DND-41 (cell line): ENCODE results near the gene HECW1.

ENCODE experiments used
- CTCF ChIP-seq: IDR thresholded peaks from 2 replicates; pipeline ENCODE4 v1.5.1; 2012; ENCODE audit warnings: borderline replicate concordance, low read length, moderate library complexity, mild to moderate bottlenecking; ENCODE audit not compliant: poor library complexity, severe bottlenecking; ENCODE audit errors: extremely low read depth
- EZH2 ChIP-seq: IDR thresholded peaks from 3 replicates; pipeline ENCODE4 v1.6.1; 2012; ENCODE audit warnings: borderline replicate concordance, low read depth, mild to moderate bottlenecking, moderate library complexity, low read length, inconsistent platforms; ENCODE audit not compliant: severe bottlenecking

- TF ChIP-seq EZH2, result no peak
- no peak for TF ChIP-seq CTCF
These were observed 389.4 kb downstream of the HECW1 start for GRCh38 chr7:43501870-43502269.
